Sigmoid colon (tissue), 4 donors: ENCODE data around the gene IMP4.

Experiments used
- EP300 ChIP-seq, 4 donors: sonication (generic); formaldehyde crosslinking; IDR thresholded peaks; one replicate each; pipeline ENCODE4 v1.6.1; 2017; ENCODE audit warnings: antibody characterized with exemption in 4 of 4
- POLR2A ChIP-seq, 2 donors: fragments of 450-650 bp; IDR thresholded peaks; one replicate each; pipeline ENCODE4 v1.6.1; 2016; ENCODE audit warnings: antibody characterized with exemption in 2 of 2, mild to moderate bottlenecking in 2 of 2, moderate library complexity in 2 of 2
- POLR2AphosphoS5 ChIP-seq, 4 donors: sonication (generic); formaldehyde crosslinking; IDR thresholded peaks; one replicate each; pipeline ENCODE4 v1.6.1; 2017; ENCODE audit warnings: antibody characterized with exemption in 4 of 4
- TF ChIP-seq, protein P1 (sequence below), 4 experiments: fragments of 450-650 bp in 3 of 4; fragments of 200-600 bp in 1 of 4; IDR thresholded peaks; one replicate each; pipeline ENCODE4 v1.5.1; 2016 to 2019; ENCODE audit warnings: antibody characterized with exemption in 4 of 4, mild to moderate bottlenecking in 3 of 4, moderate library complexity in 2 of 4

DNA sequence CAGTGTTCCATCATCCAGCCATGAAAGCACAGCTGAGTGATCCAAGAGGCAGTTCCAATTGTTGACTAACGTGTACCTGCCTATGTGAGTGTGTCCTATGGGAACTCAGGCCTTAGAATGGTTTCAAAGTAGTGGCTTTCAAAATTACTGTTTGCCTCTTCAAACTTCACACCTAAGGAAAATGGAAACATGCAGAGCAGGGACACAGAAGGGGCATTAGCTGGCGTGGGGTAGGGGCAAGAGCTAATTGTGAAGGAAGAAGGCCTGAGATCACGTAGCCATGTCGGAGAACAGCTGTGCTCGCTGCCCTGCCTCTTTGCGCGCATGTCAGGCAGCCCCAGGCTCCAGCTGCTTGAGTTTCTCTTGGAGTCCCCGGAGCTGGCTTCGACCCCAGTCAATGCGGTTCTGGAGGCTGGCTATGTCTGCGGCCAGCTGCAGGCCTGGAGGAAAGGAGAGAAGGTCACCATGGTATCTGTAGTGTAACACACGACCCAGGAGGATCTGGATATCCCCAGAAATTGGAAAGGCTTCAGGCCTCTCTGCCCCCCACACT, 3.8 kb upstream of the IMP4 start:
- TF ChIP-seq, protein P1, sequence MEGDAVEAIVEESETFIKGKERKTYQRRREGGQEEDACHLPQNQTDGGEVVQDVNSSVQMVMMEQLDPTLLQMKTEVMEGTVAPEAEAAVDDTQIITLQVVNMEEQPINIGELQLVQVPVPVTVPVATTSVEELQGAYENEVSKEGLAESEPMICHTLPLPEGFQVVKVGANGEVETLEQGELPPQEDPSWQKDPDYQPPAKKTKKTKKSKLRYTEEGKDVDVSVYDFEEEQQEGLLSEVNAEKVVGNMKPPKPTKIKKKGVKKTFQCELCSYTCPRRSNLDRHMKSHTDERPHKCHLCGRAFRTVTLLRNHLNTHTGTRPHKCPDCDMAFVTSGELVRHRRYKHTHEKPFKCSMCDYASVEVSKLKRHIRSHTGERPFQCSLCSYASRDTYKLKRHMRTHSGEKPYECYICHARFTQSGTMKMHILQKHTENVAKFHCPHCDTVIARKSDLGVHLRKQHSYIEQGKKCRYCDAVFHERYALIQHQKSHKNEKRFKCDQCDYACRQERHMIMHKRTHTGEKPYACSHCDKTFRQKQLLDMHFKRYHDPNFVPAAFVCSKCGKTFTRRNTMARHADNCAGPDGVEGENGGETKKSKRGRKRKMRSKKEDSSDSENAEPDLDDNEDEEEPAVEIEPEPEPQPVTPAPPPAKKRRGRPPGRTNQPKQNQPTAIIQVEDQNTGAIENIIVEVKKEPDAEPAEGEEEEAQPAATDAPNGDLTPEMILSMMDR (IDR thresholded peaks at IDR 0.05), result no peak
- TF ChIP-seq POLR2A (IDR thresholded peaks at IDR 0.05) (no peak), POLR2AphosphoS5 (IDR thresholded peaks at IDR 0.05) (no peak), EP300 (IDR thresholded peaks at IDR 0.05) (no peak)
